22Rv1 (cell line): ENCODE data around the gene KCTD5.
"Not testable (repeated sequence)": the region's sequence is repeated elsewhere in the genome, so short reads cannot be mapped to it uniquely, and the experiment has no call there.

Source experiments
- H3K27ac ChIP-seq: fragments of 450-650 bp; 2 replicates; pipeline ENCODE4 v1.5.1; 2017
- CTCF ChIP-seq: fragments of 450-650 bp; IDR thresholded peaks from 2 replicates; pipeline ENCODE4 v1.5.1; 2017; ENCODE audit warnings: mild to moderate bottlenecking
- ZFX ChIP-seq: fragments of 450-650 bp; IDR thresholded peaks from 2 replicates; pipeline ENCODE4 v1.6.1; 2017; ENCODE audit warnings: antibody characterized with exemption, borderline replicate concordance

KCTD5 gene

GRCh38 chr16:2687531-2688308 is 5.4 kb downstream of the KCTD5 start:
- H3K27ac ChIP-seq, result no peak overlapping the region
- no peak for TF ChIP-seq CTCF
- TF ChIP-seq ZFX, result no peak

GRCh38 chr16:2689422-2689821 is 7.1 kb downstream of the KCTD5 start:
- H3K27ac ChIP-seq, result not testable (repeated sequence)

GRCh38 chr16:2689968-2690801 is 7.9 kb downstream of the KCTD5 start:
- H3K27ac ChIP-seq, result no peak overlapping the region
- TF ChIP-seq ZFX (no peak), CTCF (no peak)

GRCh38 chr16:2690852-2691251 is 8.5 kb downstream of the KCTD5 start:
- TF ChIP-seq CTCF (no peak), ZFX (no peak)
- no peak overlapping the region for H3K27ac ChIP-seq

- no peak overlapping the region for H3K27ac ChIP-seq
- TF ChIP-seq ZFX (no peak), CTCF (no peak)
These were observed 9.3 kb downstream of the KCTD5 start for GRCh38 chr16:2691491-2692248.

GRCh38 chr16:2692251-2692947 is 10.1 kb downstream of the KCTD5 start:
- no peak for TF ChIP-seq ZFX
- TF ChIP-seq CTCF, result no peak
- no peak overlapping the region for H3K27ac ChIP-seq

GRCh38 chr16:2692948-2693651 is 10.8 kb downstream of the KCTD5 start:
- H3K27ac ChIP-seq, result no peak overlapping the region; the same call in 1 of the 2 replicates
- TF ChIP-seq CTCF, result no peak
- no peak for TF ChIP-seq ZFX

- H3K27ac ChIP-seq, result not testable (repeated sequence)
These were observed 14.4 kb downstream of the KCTD5 start for GRCh38 chr16:2696601-2697250.
